Stomach smooth muscle (tissue), 2 donors: ENCODE results near the gene MARVELD1.

ENCODE experiments used
- H3K27ac ChIP-seq: one replicate; pipeline ENCODE4 v1.7.0; 2013; ENCODE audit warnings: mild to moderate bottlenecking, low read length, inconsistent platforms
- H3K27me3 ChIP-seq, 2 donors: one replicate each; pipeline ENCODE4 v1.7.0; 2013; ENCODE audit warnings: low read length in 2 of 2; ENCODE audit not compliant: insufficient read depth in 2 of 2, control insufficient read depth in 1 of 2
- H3K36me3 ChIP-seq, 2 donors: one replicate each; pipeline ENCODE4 v1.7.0; 2013; ENCODE audit warnings: low read length in 2 of 2; ENCODE audit not compliant: control insufficient read depth in 2 of 2, insufficient read depth in 2 of 2
- H3K4me1 ChIP-seq: one replicate; pipeline ENCODE4 v1.7.0; 2013; ENCODE audit warnings: low read length; ENCODE audit not compliant: control insufficient read depth, insufficient read depth
- H3K4me3 ChIP-seq, 2 donors: one replicate each; pipeline ENCODE4 v1.7.0; 2013; ENCODE audit warnings: low read length in 2 of 2
- H3K9ac ChIP-seq, 2 donors: one replicate each; pipeline ENCODE4 v1.7.0; 2013; ENCODE audit warnings: low read length in 2 of 2, mild to moderate bottlenecking in 1 of 2
- H3K9me3 ChIP-seq, 2 donors: one replicate each; pipeline ENCODE4 v1.7.0; 2013; ENCODE audit warnings: low read length in 2 of 2; ENCODE audit not compliant: control insufficient read depth in 2 of 2
- donor health status: healthy.
- donor health status: Pancreatic carcinoma.

MARVELD1 gene

GRCh38 chr10:97724341-97724941 lies 10.9 kb downstream of the MARVELD1 start:
- H3K27ac ChIP-seq: no peak overlapping the region
- peaks cover 12% of the 10 kb centered on the region for H3K4me1 ChIP-seq
- no peaks in the 10 kb centered on the region for H3K27me3 ChIP-seq
- H3K9ac ChIP-seq: no peak overlapping the region
- H3K4me3 ChIP-seq: no peak overlapping the region
- peaks cover 4 to 9% of the 10 kb centered on the region in 2 donors for H3K36me3 ChIP-seq
- no peaks in the 10 kb centered on the region for H3K9me3 ChIP-seq

DNA sequence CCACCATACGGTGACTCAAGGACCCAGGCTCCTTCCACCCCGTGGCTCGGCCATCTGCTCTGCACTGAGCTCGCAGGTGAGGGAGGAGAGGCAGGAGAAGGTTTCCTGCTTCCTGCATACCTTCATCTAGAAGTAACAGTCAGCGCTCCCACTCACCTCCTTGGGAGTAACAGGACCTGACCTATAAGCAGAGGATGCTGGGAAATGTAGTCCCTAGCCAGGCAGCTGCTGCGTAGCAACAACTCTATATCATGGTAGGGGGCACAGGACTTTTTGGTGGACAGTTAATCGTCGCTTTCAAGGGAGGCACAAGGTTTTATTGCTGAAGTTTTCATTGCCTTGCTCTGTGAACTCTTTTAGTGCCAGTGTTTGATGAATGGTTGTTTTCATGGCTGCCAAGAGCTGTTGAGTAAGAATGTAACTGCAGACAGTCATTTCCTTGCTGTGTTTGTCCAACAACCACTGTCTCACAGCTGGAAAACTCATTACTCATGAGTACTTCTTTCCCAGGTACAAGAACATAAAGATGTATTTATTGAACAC lies 13.2 kb downstream of the MARVELD1 start:
- H3K27me3 ChIP-seq: no peaks in the 10 kb centered on the region
- no peaks in the 10 kb centered on the region for H3K9me3 ChIP-seq
- peaks cover 16% of the 10 kb centered on the region for H3K4me1 ChIP-seq
- peaks cover 4 to 7% of the 10 kb centered on the region in 2 donors for H3K36me3 ChIP-seq
- H3K9ac ChIP-seq: peak overlapping the region in 1 of 2 donors; percentile 29
- H3K27ac ChIP-seq: peak overlapping the region; percentile 53
- peak overlapping the region; percentile 43 to 52 for H3K4me3 ChIP-seq

- Histone ChIP-seq H3K27ac (no peak overlapping the region), H3K36me3 (no peaks in the 10 kb centered on the region), H3K27me3 (no peaks in the 10 kb centered on the region), H3K4me3 (no peak overlapping the region), H3K9ac (no peak overlapping the region), H3K9me3 (no peaks in the 10 kb centered on the region), H3K4me1 (peaks cover 16% of the 10 kb centered on the region)
These were observed 15.5 kb downstream of the MARVELD1 start for GRCh38 chr10:97729014-97729413.

DNA sequence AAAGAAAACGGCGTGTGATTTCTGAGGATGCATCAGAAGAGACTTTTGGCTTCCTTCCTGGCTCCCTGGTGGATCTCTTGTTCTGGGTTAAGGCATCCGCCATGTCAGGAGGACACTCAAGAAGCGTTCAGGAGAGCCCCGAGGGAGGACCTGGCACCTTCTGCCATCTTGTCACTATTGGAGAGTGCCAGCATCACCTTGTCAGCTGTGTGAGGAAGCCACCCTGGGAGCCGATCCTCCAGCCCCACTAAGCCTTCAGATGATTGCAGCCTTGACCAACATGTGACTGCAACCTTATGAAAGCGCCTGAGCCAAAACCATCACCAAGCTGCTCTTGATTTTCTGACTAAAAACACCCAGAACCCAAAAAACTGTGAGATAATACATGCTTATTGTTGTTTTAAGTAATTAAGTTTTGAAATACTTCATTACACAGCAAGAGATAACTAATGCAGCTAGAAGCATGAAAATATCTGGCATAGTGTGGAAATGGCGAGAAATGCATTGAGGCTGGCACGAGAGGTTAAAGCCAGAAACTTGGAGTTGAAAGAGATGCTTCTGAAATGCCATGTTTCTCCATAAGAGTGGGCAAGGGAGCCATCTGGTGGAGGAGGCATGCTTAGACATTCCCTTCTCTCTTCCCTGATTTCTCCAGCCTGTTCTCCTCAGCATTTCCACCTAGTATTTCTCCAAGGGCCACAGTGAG lies 18.0 kb downstream of the MARVELD1 start:
- no peak overlapping the region for H3K4me3 ChIP-seq
- H3K36me3 ChIP-seq: no peaks in the 10 kb centered on the region
- peaks cover 11% of the 10 kb centered on the region for H3K4me1 ChIP-seq
- H3K9me3 ChIP-seq: no peaks in the 10 kb centered on the region
- no peaks in the 10 kb centered on the region for H3K27me3 ChIP-seq
- no peak overlapping the region for H3K27ac ChIP-seq
- H3K9ac ChIP-seq: no peak overlapping the region

DNA sequence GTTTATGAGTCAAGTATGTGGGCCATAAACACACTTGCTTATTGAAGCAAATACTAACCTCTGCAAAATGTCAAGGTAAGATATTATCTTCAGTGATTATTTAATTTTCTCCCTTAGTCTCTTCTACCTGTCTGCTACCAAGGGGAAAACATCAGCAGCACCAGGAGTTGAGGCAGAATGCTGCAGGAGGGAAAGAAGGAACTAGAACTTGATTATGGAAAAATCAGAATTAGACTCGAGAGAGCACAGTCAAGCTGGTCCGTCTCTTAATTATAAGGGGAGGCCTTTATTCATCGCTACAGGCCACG lies 18.5 kb downstream of the MARVELD1 start:
- Histone ChIP-seq H3K9ac (no peak overlapping the region), H3K27ac (no peak overlapping the region), H3K27me3 (no peaks in the 10 kb centered on the region), H3K9me3 (no peaks in the 10 kb centered on the region), H3K36me3 (no peaks in the 10 kb centered on the region), H3K4me3 (no peak overlapping the region), H3K4me1 (peaks cover 10% of the 10 kb centered on the region)

DNA sequence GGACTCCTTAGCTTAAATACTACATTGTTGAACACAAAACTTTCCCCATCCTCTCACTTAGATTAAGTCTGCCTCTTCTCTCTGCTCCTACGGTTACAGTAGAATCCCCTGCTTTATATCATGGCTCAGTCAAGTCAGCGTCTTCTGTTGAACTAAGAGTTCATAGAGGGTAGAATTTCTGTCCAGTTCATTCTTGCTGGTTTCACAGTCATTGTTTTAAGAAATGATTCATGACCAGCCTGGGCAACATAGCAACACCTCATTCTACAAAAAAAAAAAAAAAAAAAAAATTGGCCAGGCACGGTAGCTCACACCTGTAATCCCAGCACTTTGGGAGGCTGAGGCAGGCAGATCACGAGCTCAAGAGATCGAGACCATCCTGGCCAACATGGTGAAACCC lies 19.7 kb downstream of the MARVELD1 start:
- Histone ChIP-seq H3K36me3 (no peaks in the 10 kb centered on the region), H3K4me1 (peaks cover 20% of the 10 kb centered on the region), H3K9me3 (no peaks in the 10 kb centered on the region), H3K27me3 (no peaks in the 10 kb centered on the region), H3K4me3 (no peak overlapping the region), H3K9ac (no peak overlapping the region), H3K27ac (no peak overlapping the region)

GRCh38 chr10:97734021-97734420 lies 20.5 kb downstream of the MARVELD1 start:
- H3K4me3 ChIP-seq: no peak overlapping the region
- H3K27ac ChIP-seq: no peak overlapping the region
- no peaks in the 10 kb centered on the region for H3K27me3 ChIP-seq
- no peak overlapping the region for H3K9ac ChIP-seq
- peaks cover 25% of the 10 kb centered on the region for H3K4me1 ChIP-seq
- peaks cover 0 to 2% of the 10 kb centered on the region in 2 donors for H3K36me3 ChIP-seq
- H3K9me3 ChIP-seq: no peaks in the 10 kb centered on the region

- no peaks in the 10 kb centered on the region for H3K27me3 ChIP-seq
- peak overlapping the region; percentile 61 to 96 for H3K4me3 ChIP-seq
- no peaks in the 10 kb centered on the region for H3K9me3 ChIP-seq
- H3K27ac ChIP-seq: peak overlapping the region; percentile 84
- H3K9ac ChIP-seq: peak overlapping the region in 1 of 2 donors; percentile 94
- peaks cover 4 to 13% of the 10 kb centered on the region in 2 donors for H3K36me3 ChIP-seq
- H3K4me1 ChIP-seq: peaks cover 22% of the 10 kb centered on the region
These were observed 22.9 kb downstream of the MARVELD1 start for GRCh38 chr10:97736403-97736901.

- peaks cover 19% of the 10 kb centered on the region for H3K4me1 ChIP-seq
- H3K27me3 ChIP-seq: no peaks in the 10 kb centered on the region
- H3K36me3 ChIP-seq: peaks cover 4 to 13% of the 10 kb centered on the region in 2 donors
- H3K9me3 ChIP-seq: no peaks in the 10 kb centered on the region
- H3K27ac ChIP-seq: peak within 1 kb of the TSS; percentile 84
- peak within 1 kb of the TSS; percentile 61 to 96 for H3K4me3 ChIP-seq
- peak within 1 kb of the TSS; percentile 93 to 94 for H3K9ac ChIP-seq
These were observed 23.6 kb downstream of the MARVELD1 start, which contains the start of gene ZFYVE27 for GRCh38 chr10:97736902-97737769. Gene ZFYVE27, plus strand, starts transcription at chr10:97737128. Its CDS starts 1,350 bp downstream, at chr10:97738478.

DNA sequence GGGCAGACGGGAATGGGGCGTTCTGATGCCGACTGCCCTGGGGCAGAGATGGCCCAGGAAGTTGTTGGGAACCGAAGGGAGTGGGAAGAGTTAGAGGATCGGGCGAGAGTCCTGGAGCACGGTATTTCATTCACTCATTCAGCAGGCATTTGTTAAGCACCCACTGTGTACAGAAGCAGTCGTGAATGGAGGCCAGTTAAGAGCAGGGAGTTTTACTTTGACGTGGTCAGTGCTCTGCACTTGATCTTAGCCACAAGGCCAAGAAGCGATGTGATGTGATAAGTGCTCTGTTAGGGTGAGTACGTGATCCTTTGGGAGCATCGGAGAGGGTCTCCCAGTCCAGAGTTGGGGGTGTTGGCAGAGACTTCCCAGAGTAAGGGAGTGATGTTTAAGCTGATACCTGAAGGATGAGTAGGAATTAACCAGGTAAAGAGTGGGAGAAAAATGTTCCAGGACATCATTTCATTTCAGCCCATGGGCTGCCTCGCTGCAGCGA lies 24.3 kb downstream of the MARVELD1 start:
- peak overlapping the region; percentile 61 to 96 for H3K4me3 ChIP-seq
- peak overlapping the region; percentile 93 to 94 for H3K9ac ChIP-seq
- no peaks in the 10 kb centered on the region for H3K9me3 ChIP-seq
- H3K36me3 ChIP-seq: peaks cover 4 to 15% of the 10 kb centered on the region in 2 donors
- peak overlapping the region; percentile 84 for H3K27ac ChIP-seq
- no peaks in the 10 kb centered on the region for H3K27me3 ChIP-seq
- peaks cover 19% of the 10 kb centered on the region for H3K4me1 ChIP-seq
